NCI-H1417 (cell line): ENCODE results near the gene DNAJB1.

Source experiments
- DNase-seq, 3 experiments: peaks; one replicate each; lab custom pipeline; 2025; lab: John Stamatoyannopoulos, UW

The DNAJB1 gene

GRCh38 chr19:14473073-14473977, 44.9 kb downstream of the DNAJB1 start:
- no peak for DNase-seq

- peak; percentile 25 to 91 (median 90) for DNase-seq
Measured at GRCh38 chr19:14472202-14472938, 45.8 kb downstream of the DNAJB1 start.

GRCh38 chr19:14471436-14472187, 46.6 kb downstream of the DNAJB1 start:
- no peak for DNase-seq

- DNase-seq = no peak
Measured at GRCh38 chr19:14470031-14470876, 47.9 kb downstream of the DNAJB1 start.

GRCh38 chr19:14467816-14468215, 50.4 kb downstream of the DNAJB1 start:
- DNase-seq = no peak

- no peak for DNase-seq
Measured at GRCh38 chr19:14467391-14467790, 50.8 kb downstream of the DNAJB1 start.
